Effector CD8-positive, alpha-beta T cell (primary cell): ENCODE measurements around the gene SUPT5H.

Source experiments
- DNase-seq: peaks from one replicate; lab custom pipeline; 2025; lab: John Stamatoyannopoulos, UW

Gene SUPT5H

DNA sequence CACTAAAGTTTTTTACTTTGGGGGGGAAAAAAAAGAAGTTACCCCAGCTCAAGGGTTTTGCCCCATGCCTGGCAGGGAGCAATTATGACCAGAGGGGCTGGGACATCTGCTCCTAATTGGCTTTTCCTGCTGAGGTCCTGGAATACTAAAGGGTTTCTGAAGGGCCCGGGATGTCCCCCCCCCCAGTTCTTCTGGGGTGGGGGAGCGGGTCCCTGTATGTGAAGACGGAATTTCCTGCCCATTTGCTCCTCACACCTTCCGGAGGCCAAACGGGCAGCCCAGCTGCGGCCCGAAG, 52.3 kb downstream of the SUPT5H start:
- DNase-seq: no peak

DNA sequence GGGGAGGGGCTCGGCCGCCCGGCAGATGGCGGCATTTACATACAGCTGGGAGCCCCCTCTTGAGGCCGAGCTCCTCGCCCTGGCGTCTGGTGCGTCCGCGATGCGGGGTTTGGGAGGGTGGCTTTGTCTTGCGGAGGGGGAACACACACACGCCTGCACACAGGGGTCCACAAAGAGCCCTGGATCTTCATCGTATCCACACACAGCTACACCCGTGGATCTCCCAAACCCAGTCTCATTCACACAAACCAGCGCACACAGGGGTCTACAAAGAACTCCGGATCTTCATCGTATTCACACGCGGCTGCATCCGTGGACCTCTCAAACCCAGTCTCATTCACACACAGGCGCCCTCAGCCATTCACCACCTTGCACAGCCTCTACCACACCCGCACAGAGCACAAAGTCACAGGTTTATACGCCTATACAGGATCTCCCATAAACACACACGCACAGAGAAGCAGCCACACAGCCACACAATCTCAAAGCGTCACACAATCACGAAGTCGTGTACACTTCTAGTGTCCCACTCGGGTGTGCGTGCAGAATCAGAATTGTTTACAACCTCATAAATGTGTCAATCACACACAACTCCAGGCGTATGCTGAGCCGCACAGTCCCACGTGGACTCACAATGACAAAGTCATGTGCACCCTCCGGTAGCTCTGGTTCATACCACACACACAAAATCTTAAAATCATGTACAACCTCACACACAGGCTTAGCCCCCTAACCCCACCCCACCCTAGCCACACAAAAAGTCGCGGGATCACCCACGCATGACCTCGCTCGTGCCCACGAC, 52.8 kb downstream of the SUPT5H start:
- DNase-seq: no peak

DNA sequence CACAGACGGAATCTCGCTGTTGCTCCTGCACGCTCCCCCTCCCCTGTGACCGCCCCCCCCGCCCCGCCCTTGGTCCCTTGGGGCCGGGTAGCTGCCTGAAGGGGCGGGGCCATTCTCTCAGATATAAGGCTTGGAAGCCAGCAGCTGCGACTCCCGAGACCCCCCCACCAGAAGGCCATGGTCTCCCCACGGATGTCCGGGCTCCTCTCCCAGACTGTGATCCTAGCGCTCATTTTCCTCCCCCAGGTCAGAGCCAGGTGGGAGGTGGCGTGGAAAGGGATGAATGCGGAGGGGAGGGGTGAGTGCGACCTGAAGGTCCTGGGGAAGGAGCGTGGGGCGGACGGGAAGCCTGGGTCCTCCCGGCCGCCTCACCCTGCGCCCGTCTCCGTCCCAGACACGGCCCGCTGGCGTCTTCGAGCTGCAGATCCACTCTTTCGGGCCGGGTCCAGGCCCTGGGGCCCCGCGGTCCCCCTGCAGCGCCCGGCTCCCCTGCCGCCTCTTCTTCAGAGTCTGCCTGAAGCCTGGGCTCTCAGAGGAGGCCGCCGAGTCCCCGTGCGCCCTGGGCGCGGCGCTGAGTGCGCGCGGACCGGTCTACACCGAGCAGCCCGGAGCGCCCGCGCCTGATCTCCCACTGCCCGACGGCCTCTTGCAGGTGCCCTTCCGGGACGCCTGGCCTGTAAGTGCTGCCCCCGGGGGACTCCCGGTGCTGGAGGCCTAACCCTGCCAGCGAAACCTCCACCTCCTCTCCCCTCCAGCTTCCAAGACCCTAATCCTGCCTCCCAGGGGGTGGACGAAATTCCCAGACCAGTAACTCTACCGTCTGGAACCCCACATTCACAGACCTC, 53.6 kb downstream of the SUPT5H start, which contains the start of gene DLL3:
TSS of gene DLL3 (plus strand) at position 150 of the 845 bp plus-strand sequence. CDS start at position 178, 28 bp downstream.
- no peak for DNase-seq

DNA sequence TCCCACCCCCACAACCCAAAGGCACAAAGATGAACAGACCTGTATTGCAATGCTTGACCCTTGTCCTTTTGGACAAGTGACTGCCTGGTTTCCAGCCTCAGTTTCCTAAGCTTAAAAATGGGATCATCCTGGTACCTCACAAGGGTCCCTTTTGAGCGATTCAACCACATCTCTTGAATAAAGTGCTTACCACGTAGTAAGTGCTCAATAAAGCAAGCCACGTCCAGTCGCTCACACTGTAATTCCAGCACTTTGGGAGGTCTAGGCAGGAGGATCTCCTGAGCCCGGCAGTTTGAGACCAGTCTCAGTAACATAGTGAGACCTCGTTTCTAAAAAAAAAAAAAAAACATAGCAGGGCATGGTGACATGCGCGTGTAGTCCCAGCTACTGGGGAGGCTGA, 54.5 kb downstream of the SUPT5H start:
- no peak for DNase-seq

DNA sequence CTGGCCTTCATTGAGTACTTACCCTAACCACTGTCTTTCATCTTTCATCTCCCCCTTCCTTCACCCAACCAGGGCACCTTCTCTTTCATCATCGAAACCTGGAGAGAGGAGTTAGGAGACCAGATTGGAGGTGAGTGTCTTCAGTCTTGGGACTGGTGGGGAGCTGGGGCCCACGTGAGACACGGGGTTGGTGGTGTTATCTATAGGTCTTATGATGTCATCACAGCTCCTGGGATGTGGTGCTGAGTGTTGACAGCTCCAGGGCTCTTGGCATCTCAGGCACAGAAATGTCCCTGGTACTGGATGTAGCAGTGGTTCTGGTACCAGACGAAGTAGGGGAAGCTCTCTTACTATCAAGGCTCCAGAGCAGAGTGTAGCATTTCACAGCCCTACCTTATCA, 55.2 kb downstream of the SUPT5H start:
- DNase-seq: no peak

DNA sequence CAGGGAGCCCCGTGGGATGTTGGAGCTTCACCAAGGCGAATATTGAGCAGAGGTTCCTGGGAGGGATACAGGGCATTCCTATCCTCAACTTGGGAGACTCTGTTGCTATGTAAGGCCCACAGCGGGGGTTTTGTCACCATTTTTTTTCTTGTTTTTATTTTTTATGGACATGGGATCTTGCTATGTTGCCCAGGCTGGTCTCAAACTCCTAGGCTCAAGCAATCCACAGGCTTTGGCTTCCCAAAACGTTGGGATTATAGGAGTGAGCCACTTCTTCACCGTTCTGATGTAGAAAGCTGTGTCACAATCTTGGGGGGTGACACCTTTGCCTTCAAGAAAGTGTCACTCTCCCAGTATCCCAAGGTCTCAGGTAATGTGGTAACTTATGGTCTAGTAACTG, 56.0 kb downstream of the SUPT5H start:
- DNase-seq: no peak

DNA sequence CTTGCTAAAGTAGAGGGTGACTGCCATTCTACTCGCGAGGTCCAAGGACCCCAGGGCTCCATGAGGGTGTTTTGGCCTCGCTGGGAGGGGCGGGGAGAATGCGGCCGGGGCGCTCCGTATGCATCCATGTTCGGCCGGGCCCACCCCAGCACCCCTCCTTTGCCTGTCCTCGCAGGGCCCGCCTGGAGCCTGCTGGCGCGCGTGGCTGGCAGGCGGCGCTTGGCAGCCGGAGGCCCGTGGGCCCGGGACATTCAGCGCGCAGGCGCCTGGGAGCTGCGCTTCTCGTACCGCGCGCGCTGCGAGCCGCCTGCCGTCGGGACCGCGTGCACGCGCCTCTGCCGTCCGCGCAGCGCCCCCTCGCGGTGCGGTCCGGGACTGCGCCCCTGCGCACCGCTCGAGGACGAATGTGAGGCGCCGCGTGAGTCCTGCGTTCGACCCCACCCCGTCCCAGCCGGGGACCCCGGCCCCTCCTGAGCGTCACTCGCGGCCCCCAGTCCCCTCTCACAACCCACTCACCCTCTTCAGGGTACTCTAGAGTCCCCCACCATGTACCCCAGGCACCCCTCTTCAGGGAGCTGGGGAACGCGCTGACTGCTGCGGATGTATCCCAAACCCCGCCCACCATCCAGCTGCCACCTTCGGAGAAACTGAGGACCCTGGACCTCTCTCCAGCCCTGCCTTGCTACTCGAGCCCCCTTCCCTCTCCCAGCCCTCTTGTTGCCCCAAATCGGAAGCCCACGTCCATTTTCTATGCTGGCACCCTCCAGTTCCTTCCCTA, 57.4 kb downstream of the SUPT5H start:
- peak; percentile 58 for DNase-seq

DNA sequence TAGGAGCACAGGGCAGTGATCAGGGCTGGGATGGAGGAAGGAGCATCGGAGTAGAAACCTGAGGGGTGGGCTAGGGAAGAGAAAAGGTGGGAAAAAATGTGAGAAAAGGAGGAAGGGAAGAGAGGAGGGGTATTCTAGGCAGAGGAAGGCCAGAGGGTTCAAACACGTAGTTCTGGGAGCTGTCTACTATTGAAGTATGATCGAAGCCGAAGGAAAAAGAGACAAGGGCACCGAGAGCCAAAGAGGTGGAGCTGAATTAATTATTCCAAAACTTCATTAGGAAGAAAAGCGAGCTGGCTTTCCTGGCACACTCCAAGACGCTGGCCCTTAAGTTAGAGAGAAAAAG, 61.2 kb downstream of the SUPT5H start:
- DNase-seq: no peak

DNA sequence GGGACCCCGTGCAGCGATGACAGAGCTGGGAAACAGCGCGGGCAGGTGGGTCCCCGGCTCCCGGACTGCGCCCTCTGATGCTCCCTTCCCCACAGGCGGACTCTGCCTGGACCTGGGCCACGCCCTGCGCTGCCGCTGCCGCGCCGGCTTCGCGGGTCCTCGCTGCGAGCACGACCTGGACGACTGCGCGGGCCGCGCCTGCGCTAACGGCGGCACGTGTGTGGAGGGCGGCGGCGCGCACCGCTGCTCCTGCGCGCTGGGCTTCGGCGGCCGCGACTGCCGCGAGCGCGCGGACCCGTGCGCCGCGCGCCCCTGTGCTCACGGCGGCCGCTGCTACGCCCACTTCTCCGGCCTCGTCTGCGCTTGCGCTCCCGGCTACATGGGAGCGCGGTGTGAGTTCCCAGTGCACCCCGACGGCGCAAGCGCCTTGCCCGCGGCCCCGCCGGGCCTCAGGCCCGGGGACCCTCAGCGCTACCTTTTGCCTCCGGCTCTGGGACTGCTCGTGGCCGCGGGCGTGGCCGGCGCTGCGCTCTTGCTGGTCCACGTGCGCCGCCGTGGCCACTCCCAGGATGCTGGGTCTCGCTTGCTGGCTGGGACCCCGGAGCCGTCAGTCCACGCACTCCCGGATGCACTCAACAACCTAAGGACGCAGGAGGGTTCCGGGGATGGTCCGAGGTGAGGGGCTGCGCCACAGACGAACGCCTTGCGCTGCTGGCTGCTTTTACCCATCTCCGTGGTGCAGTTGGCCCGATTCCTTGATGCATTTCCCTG, 61.7 kb downstream of the SUPT5H start:
- peak; percentile 28 for DNase-seq

DNA sequence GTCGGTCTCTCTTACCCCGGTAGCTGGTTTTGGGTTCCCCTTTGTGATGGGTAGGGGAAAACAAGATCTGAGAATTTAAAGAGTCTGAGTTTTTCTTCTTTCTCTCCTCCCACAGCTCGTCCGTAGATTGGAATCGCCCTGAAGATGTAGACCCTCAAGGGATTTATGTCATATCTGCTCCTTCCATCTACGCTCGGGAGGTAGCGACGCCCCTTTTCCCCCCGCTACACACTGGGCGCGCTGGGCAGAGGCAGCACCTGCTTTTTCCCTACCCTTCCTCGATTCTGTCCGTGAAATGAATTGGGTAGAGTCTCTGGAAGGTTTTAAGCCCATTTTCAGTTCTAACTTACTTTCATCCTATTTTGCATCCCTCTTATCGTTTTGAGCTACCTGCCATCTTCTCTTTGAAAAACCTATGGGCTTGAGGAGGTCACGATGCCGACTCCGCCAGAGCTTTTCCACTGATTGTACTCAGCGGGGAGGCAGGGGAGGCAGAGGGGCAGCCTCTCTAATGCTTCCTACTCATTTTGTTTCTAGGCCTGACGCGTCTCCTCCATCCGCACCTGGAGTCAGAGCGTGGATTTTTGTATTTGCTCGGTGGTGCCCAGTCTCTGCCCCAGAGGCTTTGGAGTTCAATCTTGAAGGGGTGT, 62.5 kb downstream of the SUPT5H start:
- DNase-seq: no peak

DNA sequence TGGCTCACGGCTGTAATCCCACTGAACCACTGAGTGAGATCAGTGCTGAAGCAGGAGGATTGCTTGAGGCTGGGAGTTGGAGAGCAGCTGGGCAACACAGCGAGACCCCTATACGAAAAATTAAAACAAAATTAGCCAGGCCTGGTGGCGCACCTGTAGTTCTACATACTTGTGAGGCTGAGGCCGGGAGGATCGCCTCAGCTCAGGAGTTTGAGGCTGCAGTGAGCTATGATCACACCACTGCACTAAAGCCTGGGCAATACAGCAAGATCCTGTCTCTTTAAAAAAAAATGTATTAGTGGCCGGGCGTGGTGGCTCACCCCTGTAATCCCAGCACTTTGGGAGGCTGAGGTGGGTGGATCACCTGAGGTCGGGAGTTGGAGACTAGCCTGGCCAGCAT, 63.2 kb downstream of the SUPT5H start:
- no peak for DNase-seq

DNA sequence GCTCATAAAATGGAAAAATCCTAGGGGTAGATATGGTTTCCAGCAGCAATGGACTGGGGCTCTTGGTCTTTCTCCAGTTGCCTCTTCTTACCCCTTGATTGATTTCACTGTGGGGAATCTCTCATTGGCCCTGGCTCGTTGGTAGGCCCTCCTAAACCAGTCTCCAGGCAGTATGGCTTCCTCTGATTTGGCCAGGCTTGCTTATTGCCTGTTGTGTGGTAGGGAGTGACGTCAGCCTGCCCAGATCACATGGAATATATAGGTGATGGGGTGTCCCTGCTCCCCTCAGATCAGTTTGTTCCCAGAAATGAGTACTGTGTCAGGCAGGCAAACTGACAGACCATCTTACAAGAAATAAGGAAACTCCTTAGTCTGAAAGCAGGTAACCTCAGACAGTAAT, 63.9 kb downstream of the SUPT5H start:
- no peak for DNase-seq

DNA sequence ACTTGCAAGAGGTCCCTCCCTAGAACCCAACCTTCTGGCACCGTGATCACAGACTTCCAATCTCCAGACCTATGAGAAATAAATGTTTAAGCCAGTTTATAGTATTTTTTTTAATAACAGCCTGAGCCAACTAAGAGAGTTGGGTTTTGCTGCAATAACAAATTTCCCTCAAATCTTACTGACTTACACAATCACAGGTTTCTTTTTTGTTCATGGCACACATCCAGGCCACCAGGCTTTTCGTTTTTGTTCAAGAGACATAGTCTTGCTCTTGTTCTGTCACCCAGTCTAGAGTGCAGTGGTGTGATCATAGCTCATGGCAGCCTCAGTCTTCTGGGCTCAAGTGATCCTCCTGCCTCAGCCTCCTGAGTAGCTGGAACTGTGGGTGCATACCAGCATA, 67.6 kb downstream of the SUPT5H start:
- no peak for DNase-seq

DNA sequence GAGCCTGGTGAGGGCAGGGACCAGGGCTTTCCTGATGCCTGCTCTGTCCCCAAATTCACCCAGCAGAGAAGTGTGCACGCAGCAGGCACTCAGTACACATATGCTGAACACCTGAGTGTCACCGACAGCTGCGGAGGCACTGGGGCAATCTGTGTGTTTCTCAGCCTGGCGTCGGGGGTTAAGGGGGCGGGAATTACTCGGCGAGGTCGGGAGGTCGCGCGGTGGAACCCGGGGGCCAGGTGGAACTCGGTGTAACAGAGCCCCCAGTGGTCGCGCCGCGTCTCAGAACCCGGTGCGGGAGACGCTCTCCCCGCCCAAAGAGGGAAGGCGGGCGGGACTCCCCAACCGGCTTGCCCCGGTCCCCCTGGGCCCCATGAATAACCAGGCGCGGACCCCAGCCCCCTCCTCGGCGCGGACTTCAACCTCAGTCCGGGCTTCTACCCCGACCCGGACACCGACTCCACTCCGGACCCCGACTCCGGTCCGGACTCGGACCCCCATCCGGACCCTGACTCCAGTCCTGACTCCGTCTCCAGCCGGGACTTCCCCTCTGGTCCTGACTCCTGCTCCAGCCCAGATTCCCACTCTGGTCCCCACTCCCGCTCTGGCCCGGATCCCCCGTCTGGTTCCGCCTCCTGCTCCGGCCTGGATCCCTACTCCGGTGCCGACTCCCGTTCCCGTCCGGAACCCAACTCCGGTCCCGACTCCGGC, 69.6 kb downstream of the SUPT5H start, which contains the start of gene SELENOV:
TSS of gene SELENOV (plus strand) at position 300 of the 711 bp plus-strand sequence. CDS start at position 374, 74 bp downstream.
- DNase-seq: peak; percentile 14

DNA sequence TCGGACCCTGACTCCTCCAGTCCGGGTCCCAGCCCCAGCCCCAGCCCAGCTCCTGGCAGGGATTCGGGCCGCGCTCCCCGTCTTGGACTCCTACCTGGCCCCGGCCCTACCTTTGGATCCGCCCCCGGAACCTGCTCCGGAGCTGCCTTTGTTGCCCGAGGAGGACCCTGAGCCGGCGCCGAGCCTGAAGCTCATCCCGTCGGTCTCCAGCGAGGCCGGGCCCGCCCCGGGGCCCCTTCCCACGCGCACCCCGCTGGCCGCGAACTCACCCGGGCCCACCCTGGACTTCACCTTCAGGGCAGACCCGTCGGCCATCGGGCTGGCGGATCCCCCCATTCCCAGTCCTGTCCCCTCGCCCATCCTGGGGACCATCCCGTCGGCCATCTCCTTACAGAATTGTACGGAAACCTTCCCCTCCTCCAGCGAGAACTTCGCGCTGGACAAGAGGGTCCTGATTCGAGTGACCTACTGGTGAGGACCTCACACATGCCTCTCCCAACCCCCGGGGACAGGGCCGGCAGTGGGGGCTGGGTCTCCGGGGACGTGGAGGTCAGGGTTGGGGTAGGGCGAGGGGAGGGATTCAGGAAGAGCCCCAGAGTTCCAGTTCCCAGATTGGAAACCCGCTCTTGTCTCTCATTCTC, 70.3 kb downstream of the SUPT5H start:
- DNase-seq: no peak

DNA sequence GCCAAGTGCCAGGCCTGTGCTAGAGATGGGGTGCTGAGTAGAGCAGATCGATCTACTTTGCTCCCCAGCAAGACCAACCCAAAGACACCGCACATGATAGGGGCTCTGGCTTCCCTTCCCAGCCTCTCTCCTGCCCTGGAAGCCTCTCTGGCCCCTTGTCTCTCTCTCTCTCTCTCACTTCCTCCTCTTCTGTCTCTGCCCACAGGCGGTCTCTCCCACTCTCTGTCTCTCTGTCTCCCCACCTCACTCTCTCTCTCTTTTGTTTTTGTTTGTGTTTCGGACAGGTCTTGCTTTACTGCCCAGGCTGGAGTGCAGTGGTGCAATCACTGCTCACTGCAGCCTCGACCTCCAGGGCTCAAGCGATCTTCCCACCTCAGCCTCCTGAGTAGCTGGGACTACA, 70.9 kb downstream of the SUPT5H start:
- no peak for DNase-seq

DNA sequence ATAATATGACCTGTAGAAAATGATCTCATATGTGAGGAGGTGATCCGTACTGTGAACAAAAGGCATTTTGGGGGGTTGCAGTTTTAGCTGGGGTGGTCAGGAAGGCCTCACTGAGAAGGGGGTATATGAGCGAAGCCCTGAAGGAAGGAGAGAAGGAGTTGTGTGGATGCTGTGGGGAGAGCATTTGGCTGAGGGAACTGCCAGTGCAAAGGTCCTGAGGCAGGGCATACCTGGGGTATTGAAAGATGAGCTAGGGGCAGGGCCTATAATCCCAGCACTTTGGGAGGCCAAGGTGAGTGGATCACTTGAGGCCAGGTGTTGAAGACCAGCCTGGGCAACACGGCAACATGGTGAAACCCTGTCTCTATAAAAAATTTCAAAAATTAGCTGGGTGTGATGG, 72.0 kb downstream of the SUPT5H start:
- no peak for DNase-seq

DNA sequence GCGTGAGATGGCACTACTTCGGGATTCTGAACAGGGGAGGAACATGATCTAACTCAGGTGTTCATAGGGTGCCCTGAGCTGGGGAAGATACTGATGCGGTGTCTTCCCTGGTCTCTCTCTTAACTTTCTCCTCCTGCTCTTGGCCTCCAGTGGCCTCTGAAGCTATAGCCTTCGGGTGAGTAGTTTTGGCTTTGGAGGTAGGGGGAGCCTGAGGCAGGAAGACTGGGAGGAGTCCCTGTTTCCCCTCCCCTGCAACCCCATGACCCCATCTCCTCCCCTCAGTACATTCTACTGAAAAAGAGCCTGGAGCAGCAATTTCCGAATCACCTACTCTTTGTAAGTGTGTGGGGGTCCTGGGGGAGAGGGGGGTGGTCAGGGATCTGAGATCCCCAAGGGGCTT, 73.1 kb downstream of the SUPT5H start:
- DNase-seq: no peak

DNA sequence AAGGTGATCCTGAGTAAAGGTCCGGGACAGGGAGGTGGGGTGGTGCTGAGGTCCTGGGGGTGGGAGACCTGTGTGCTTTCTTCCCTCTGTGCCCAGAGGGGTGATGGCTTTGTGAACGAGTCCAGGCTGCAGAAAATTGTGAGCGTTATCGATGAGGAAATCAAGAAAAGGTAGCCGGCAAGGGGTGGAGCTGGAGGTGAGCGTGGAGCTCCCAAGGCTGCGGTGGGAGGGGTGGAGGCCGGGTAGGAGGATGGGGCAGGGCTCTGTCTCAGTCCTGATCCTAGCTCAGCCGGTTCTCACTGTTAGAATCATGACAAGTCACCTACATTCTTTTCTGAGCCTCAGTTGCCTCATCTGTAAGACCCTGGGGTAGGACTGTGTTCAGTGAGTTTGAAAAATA, 73.6 kb downstream of the SUPT5H start:
- DNase-seq: no peak
